GM21825 (cell line): ENCODE data around the gene NAT8L.

Experiments used
- ATAC-seq: cut with Tn5 transposase; IDR thresholded peaks from one replicate; pipeline ENCODE4 v1.9.1; 2021; ENCODE audit warnings: mild to moderate bottlenecking, moderate library complexity; ENCODE audit not compliant: unreplicated experiment

Gene NAT8L

GRCh38 chr4:2045518-2045951, 13.6 kb upstream of the NAT8L start:
- no peak for ATAC-seq

- no peak for ATAC-seq
Observed at GRCh38 chr4:2046031-2046961, 12.8 kb upstream of the NAT8L start.

GRCh38 chr4:2047031-2047660, 12.0 kb upstream of the NAT8L start:
- no peak for ATAC-seq

GRCh38 chr4:2047781-2048581, 11.1 kb upstream of the NAT8L start:
- ATAC-seq = no peak

GRCh38 chr4:2048831-2049230, 10.3 kb upstream of the NAT8L start:
- ATAC-seq = no peak

GRCh38 chr4:2049381-2049780, 9.7 kb upstream of the NAT8L start:
- no peak for ATAC-seq

- no peak for ATAC-seq
Observed at GRCh38 chr4:2049811-2050210, 9.3 kb upstream of the NAT8L start.

GRCh38 chr4:2051086-2051485, 8.0 kb upstream of the NAT8L start:
- no peak for ATAC-seq

- ATAC-seq = no peak
Observed at GRCh38 chr4:2054217-2054616, 4.9 kb upstream of the NAT8L start.

- ATAC-seq = no peak
Observed at GRCh38 chr4:2057382-2058065, 1.6 kb upstream of the NAT8L start.

- no peak for ATAC-seq
Observed at GRCh38 chr4:2058264-2059045, 672 bp upstream of the NAT8L start.

GRCh38 chr4:2059726-2060602, 837 bp downstream of the NAT8L start:
- no peak for ATAC-seq

- ATAC-seq = no peak
Observed at GRCh38 chr4:2060611-2061185, 1.6 kb downstream of the NAT8L start.

- no peak for ATAC-seq
Observed at GRCh38 chr4:2061186-2062131, 2.3 kb downstream of the NAT8L start.

GRCh38 chr4:2062168-2062807, 3.2 kb downstream of the NAT8L start:
- ATAC-seq = no peak

GRCh38 chr4:2062808-2063524, 3.8 kb downstream of the NAT8L start:
- ATAC-seq = no peak
